HG02885 (cell line): Measurements from ENCODE around the gene CDKAL1.
"Not testable (repeated sequence)": the region's sequence is repeated elsewhere in the genome, so short reads cannot be mapped to it uniquely, and the experiment has no call there.

Source experiments
- ATAC-seq: cut with Tn5 transposase; IDR thresholded peaks from one replicate; pipeline ENCODE4 v1.9.1; 2021; ENCODE audit warnings: mild to moderate bottlenecking; ENCODE audit not compliant: unreplicated experiment, poor library complexity

The CDKAL1 gene

GRCh38 chr6:20549398-20549797 lies 15.1 kb downstream of the CDKAL1 start:
- not testable (repeated sequence) for ATAC-seq

- ATAC-seq, result no peak
These were observed 20.1 kb downstream of the CDKAL1 start for GRCh38 chr6:20554326-20554725.

GRCh38 chr6:20554817-20555216 lies 20.6 kb downstream of the CDKAL1 start:
- no peak for ATAC-seq

- no peak for ATAC-seq
These were observed 25.8 kb downstream of the CDKAL1 start for GRCh38 chr6:20559924-20560551.

GRCh38 chr6:20563377-20563776 lies 29.1 kb downstream of the CDKAL1 start:
- ATAC-seq, result no peak

GRCh38 chr6:20564269-20564668 lies 30.0 kb downstream of the CDKAL1 start:
- ATAC-seq, result no peak

- ATAC-seq, result peak; percentile 62
These were observed 30.5 kb downstream of the CDKAL1 start for GRCh38 chr6:20564777-20565176.

- ATAC-seq, result peak; percentile 45
These were observed 31.1 kb downstream of the CDKAL1 start for GRCh38 chr6:20565342-20565741.

- ATAC-seq, result no peak
These were observed 31.9 kb downstream of the CDKAL1 start for GRCh38 chr6:20566109-20566508.

GRCh38 chr6:20569000-20569610 lies 34.8 kb downstream of the CDKAL1 start:
- ATAC-seq, result no peak

GRCh38 chr6:20571261-20571660 lies 37.0 kb downstream of the CDKAL1 start:
- no peak for ATAC-seq

- no peak for ATAC-seq
These were observed 38.0 kb downstream of the CDKAL1 start for GRCh38 chr6:20572288-20572687.

- no peak for ATAC-seq
These were observed 38.7 kb downstream of the CDKAL1 start for GRCh38 chr6:20572940-20573339.

GRCh38 chr6:20574355-20574754 lies 40.1 kb downstream of the CDKAL1 start:
- ATAC-seq, result no peak

GRCh38 chr6:20575125-20575524 lies 40.9 kb downstream of the CDKAL1 start:
- ATAC-seq, result no peak

GRCh38 chr6:20575704-20576451 lies 41.6 kb downstream of the CDKAL1 start:
- no peak for ATAC-seq

GRCh38 chr6:20577173-20577688 lies 43.0 kb downstream of the CDKAL1 start:
- no peak for ATAC-seq

GRCh38 chr6:20581070-20581469 lies 46.8 kb downstream of the CDKAL1 start:
- no peak for ATAC-seq

- ATAC-seq, result no peak
These were observed 48.6 kb downstream of the CDKAL1 start for GRCh38 chr6:20582586-20583443.

GRCh38 chr6:20583444-20583800 lies 49.2 kb downstream of the CDKAL1 start:
- ATAC-seq, result no peak
